SK-N-SH (cell line): ENCODE data around the gene UNKL. TPM values are rescaled to one million over a fixed set of nuclear protein-coding genes. Genes with fewer than 3 reads are reported as not detected.

ENCODE experiments used
- CTCF ChIA-PET: fragments of 300-600, 350-600 bp; formaldehyde crosslinking; extraction: SDS; loops from one replicate; lab custom pipeline; 2021; lab: Yijun Ruan, JAX
- POLR2A ChIA-PET: fragments of 350-600 bp; sonication (Branson Sonifier 250); formaldehyde crosslinking; extraction: SDS; loops from one replicate; lab custom pipeline; 2020; ENCODE audit warnings: antibody characterized with exemption, inconsistent platforms; lab: Yijun Ruan, JAX
- DNase-seq: peaks from one replicate; pipeline ENCODE4 v3.0.0; 2012
- H2AFZ ChIP-seq: fragments of 200-600 bp; sonication (generic); 2 replicates; pipeline ENCODE4 v1.8.1; 2016; ENCODE audit warnings: antibody characterized with exemption, mild to moderate bottlenecking, low read depth
- H3F3A ChIP-seq: fragments of 200-600 bp; sonication (generic); replicated peaks from 2 replicates; pipeline ENCODE3; 2016; ENCODE audit warnings: antibody characterized with exemption, mild to moderate bottlenecking; ENCODE audit not compliant: insufficient read depth
- H3K27ac ChIP-seq, 2 experiments: fragments of 200-500 bp in 1 of 2; fragments of 200-600 bp in 1 of 2; sonication (Bioruptor generic) in 1 of 2; sonication (generic), shearing (Covaris generic) in 1 of 2; 2 replicates each; pipeline versions ENCODE4 v1.5.1 to v1.6.1; 2014 to 2016; ENCODE audit warnings: low read depth in 2 of 2, inconsistent platforms in 1 of 2, low read length in 1 of 2, mild to moderate bottlenecking in 1 of 2, mixed read lengths in 1 of 2
- H3K27me3 ChIP-seq: fragments of 200-600 bp; sonication (generic), shearing (Covaris generic); 2 replicates; pipeline ENCODE4 v1.6.1; 2016; ENCODE audit warnings: mixed run types; ENCODE audit not compliant: insufficient read depth
- H3K36me3 ChIP-seq, 2 experiments: fragments of 200-500 bp in 1 of 2; fragments of 200-600 bp in 1 of 2; sonication (Bioruptor generic) in 1 of 2; sonication (generic) in 1 of 2; replicated peaks in 1 of 2; 2 replicates each; pipeline versions ENCODE3 to v1.5.1; 2014 to 2016; ENCODE audit warnings: low read length in 1 of 2, mild to moderate bottlenecking in 1 of 2; ENCODE audit not compliant: insufficient read depth in 2 of 2, control insufficient read depth in 1 of 2
- H3K4me1 ChIP-seq, 2 experiments: fragments of 200-500 bp in 1 of 2; fragments of 200-600 bp in 1 of 2; sonication (Bioruptor generic) in 1 of 2; sonication (generic), shearing (Covaris generic) in 1 of 2; 2 replicates each; pipeline versions ENCODE4 v1.5.1 to v1.6.1; 2014 to 2016; ENCODE audit warnings: low read depth in 1 of 2, low read length in 1 of 2, mixed run types in 1 of 2; ENCODE audit not compliant: insufficient read depth in 2 of 2, control insufficient read depth in 1 of 2
- H3K4me2 ChIP-seq: fragments of 200-600 bp; sonication (generic), shearing (Covaris generic); 2 replicates; pipeline ENCODE4 v1.6.1; 2017; ENCODE audit warnings: mixed run types
- H3K4me3 ChIP-seq, 2 experiments: fragments of 200-500 bp in 1 of 2; fragments of 200-600 bp in 1 of 2; sonication (Bioruptor generic) in 1 of 2; sonication (generic), shearing (Covaris generic) in 1 of 2; 2 replicates each; pipeline versions ENCODE4 v1.5.1 to v1.8.1; 2014 to 2016; ENCODE audit warnings: low read depth in 2 of 2, inconsistent platforms in 1 of 2, low read length in 1 of 2, mild to moderate bottlenecking in 1 of 2, mixed read lengths in 1 of 2, moderate library complexity in 1 of 2
- H3K79me2 ChIP-seq: fragments of 200-600 bp; sonication (generic); 2 replicates; pipeline ENCODE4 v1.8.1; 2017; ENCODE audit warnings: mild to moderate bottlenecking; ENCODE audit not compliant: insufficient read depth
- H3K9ac ChIP-seq: fragments of 200-600 bp; sonication (generic); 2 replicates; pipeline ENCODE4 v1.6.1; 2017; ENCODE audit warnings: mixed run types
- H3K9me2 ChIP-seq: fragments of 200-600 bp; sonication (generic); 2 replicates; pipeline ENCODE4 v1.6.1; 2017; ENCODE audit warnings: mixed run types
- H3K9me3 ChIP-seq: fragments of 200-600 bp; sonication (generic); 2 replicates; pipeline ENCODE4 v1.6.1; 2017; ENCODE audit warnings: mixed run types, mild to moderate bottlenecking, moderate library complexity
- H4K20me1 ChIP-seq: fragments of 200-600 bp; sonication (generic); 2 replicates; pipeline ENCODE4 v1.6.1; 2017; ENCODE audit warnings: mild to moderate bottlenecking, mixed run types; ENCODE audit not compliant: insufficient read depth
- CHD2 ChIP-seq: fragments of 150-350 bp; IDR thresholded peaks from 2 replicates; pipeline ENCODE4 v1.6.1; 2018; ENCODE audit warnings: low read length; ENCODE audit not compliant: partially characterized antibody
- CTCF ChIP-seq: fragments of 200-600 bp; sonication (generic); IDR thresholded peaks from 2 replicates; pipeline ENCODE4 v1.6.1; 2017; ENCODE audit warnings: antibody characterized with exemption, mild to moderate bottlenecking, moderate library complexity
- ELF1 ChIP-seq: IDR thresholded peaks from 2 replicates; pipeline ENCODE4 v1.4.0; 2012
- EP300 ChIP-seq, 2 experiments: IDR thresholded peaks; 2 replicates each; pipeline versions ENCODE4 v1.4.0 to v1.6.1; 2012; ENCODE audit warnings: borderline replicate concordance in 1 of 2, low read depth in 1 of 2, low read length in 1 of 2
- EZH2phosphoT487 ChIP-seq: fragments of 200-600 bp; sonication (generic); IDR thresholded peaks from 2 replicates; pipeline ENCODE4 v1.6.1; 2017; ENCODE audit warnings: low read depth, mixed run types, mild to moderate bottlenecking, antibody characterized with exemption, moderate library complexity, borderline replicate concordance
- FOXM1 ChIP-seq: IDR thresholded peaks from 2 replicates; pipeline ENCODE4 v1.4.0; 2012; ENCODE audit warnings: low read depth, mild to moderate bottlenecking
- GABPA ChIP-seq: IDR thresholded peaks from 2 replicates; pipeline ENCODE4 v1.4.0; 2012; ENCODE audit warnings: low read depth, mild to moderate bottlenecking
- GATA2 ChIP-seq: sonication (generic); formaldehyde crosslinking; IDR thresholded peaks from 2 replicates; pipeline ENCODE4 v1.5.0; 2020; ENCODE audit warnings: mild to moderate bottlenecking, missing genetic modification reagents
- JUND ChIP-seq: IDR thresholded peaks from 2 replicates; pipeline ENCODE4 v1.4.0; 2012
- NFIC ChIP-seq: IDR thresholded peaks from 2 replicates; pipeline ENCODE4 v1.4.0; 2012; ENCODE audit warnings: borderline replicate concordance
- NRF1 ChIP-seq: IDR thresholded peaks from 2 replicates; pipeline ENCODE4 v1.6.1; 2012; ENCODE audit warnings: low read depth, mild to moderate bottlenecking, low read length
- RAD21 ChIP-seq: IDR thresholded peaks from 2 replicates; pipeline ENCODE4 v1.6.1; 2012; ENCODE audit warnings: mild to moderate bottlenecking, low read length
- RFX5 ChIP-seq: IDR thresholded peaks from 2 replicates; pipeline ENCODE4 v1.6.1; 2012; ENCODE audit warnings: mild to moderate bottlenecking, improper control_type of control experiment, low read length
- RXRA ChIP-seq: IDR thresholded peaks from 2 replicates; pipeline ENCODE4 v1.4.0; 2012; ENCODE audit warnings: low read depth, mild to moderate bottlenecking, borderline replicate concordance
- TAF1 ChIP-seq: IDR thresholded peaks from 2 replicates; pipeline ENCODE4 v1.6.1; 2012; ENCODE audit warnings: low read depth, mild to moderate bottlenecking, low read length, moderate library complexity, borderline replicate concordance
- USF1 ChIP-seq: IDR thresholded peaks from 2 replicates; pipeline ENCODE4 v1.4.0; 2012; ENCODE audit warnings: low read depth, borderline replicate concordance
- USF2 ChIP-seq: fragments of 150-350 bp; IDR thresholded peaks from 2 replicates; pipeline ENCODE4 v1.6.1; 2017; ENCODE audit warnings: antibody characterized with exemption, low read length, low read depth, borderline replicate concordance
- ZBTB33 ChIP-seq: IDR thresholded peaks from 2 replicates; pipeline ENCODE4 v1.4.0; 2012; ENCODE audit warnings: low read depth, borderline replicate concordance
- WGBS: methylation state at CpG from one replicate; pipeline ENCODE4 v1.1.6; 2017; ENCODE audit warnings: low lambda C conversion rate; 5-methylcytosine and 5-hydroxymethylcytosine counted together
- polyA plus RNA-seq, 3 experiments: library from polyadenylated mRNA; depleted of rRNA; stranded (reverse); fragments of >200 nt; gene quantifications; 2 replicates each; pipeline ENCODE4 v1.2.3, GENCODE V29; 2012

UNKL gene
- polyA plus RNA-seq, 1 of the 3 experiments (the other 2 are of a cell fraction) = 16.4 TPM

GRCh38 chr16:1375298-1375640, 39.2 kb downstream of the UNKL start:
- Histone ChIP-seq H4K20me1 (no peaks in the 10 kb centered on the region), H3K4me1 (peaks cover 9 to 12% of the 10 kb centered on the region in 2 experiments; a peak in 3 of 4 replicates), H3K27ac (no peak overlapping the region), H3K9me3 (no peaks in the 10 kb centered on the region), H2AFZ (no peak overlapping the region), H3K36me3 (peaks cover 0 to 7% of the 10 kb centered on the region in 2 experiments), H3K4me3 (no peak overlapping the region), H3F3A (no peaks in the 10 kb centered on the region), H3K27me3 (no peaks in the 10 kb centered on the region), H3K4me2 (no peak overlapping the region), H3K9ac (no peak overlapping the region), H3K79me2 (peaks cover 9% of the 10 kb centered on the region; the same call in 1 of the 2 replicates), H3K9me2 (no peaks in the 10 kb centered on the region)
- TF ChIP-seq RAD21 (no peak), TAF1 (no peak), NFIC (no peak), NRF1 (no peak), USF2 (no peak), RFX5 (no peak), RXRA (no peak), CHD2 (no peak), CTCF (no peak), EP300 (IDR thresholded peaks at IDR 0.05; ENCODE audit: borderline replicate concordance in 1 of 2, low read depth in 1 of 2, low read length in 1 of 2) (no peak), GABPA (no peak), USF1 (no peak), ZBTB33 (no peak), EZH2phosphoT487 (no peak), GATA2 (no peak), FOXM1 (no peak), JUND (no peak), ELF1 (no peak)
- WGBS = 92% methylated on average over 9 of the region's 24 CpGs
- ChIA-PET POLR2A (no interaction called here), CTCF (interaction anchor here (1.3 kb wide), 1 partner anchor 32 kb away, joined by 3 read pairs; no protein-coding TSS in a partner anchor)
- DNase-seq = no peak
